Endothelial cell (in vitro differentiated cells): ENCODE data around the gene NES. TPM values are rescaled to one million over a fixed set of nuclear protein-coding genes. Genes with fewer than 3 reads are reported as not detected.

Source experiments
- DNase-seq: peaks from one replicate; pipeline ENCODE4 v3.0.0; 2021; ENCODE audit warnings: low spot score
- H3K27ac Mint-ChIP-seq: one replicate; pipeline ENCODE4 v1.8.0; 2021; ENCODE audit warnings: mixed read lengths, inconsistent platforms; ENCODE audit not compliant: unreplicated experiment
- H3K27me3 Mint-ChIP-seq: one replicate; pipeline ENCODE4 v1.8.0; 2021; ENCODE audit warnings: mild to moderate bottlenecking, moderate library complexity, mixed read lengths, inconsistent platforms; ENCODE audit not compliant: unreplicated experiment
- H3K36me3 Mint-ChIP-seq: one replicate; pipeline ENCODE4 v1.8.0; 2021; ENCODE audit warnings: mild to moderate bottlenecking, low read depth, mixed read lengths, inconsistent platforms; ENCODE audit not compliant: unreplicated experiment
- H3K4me1 Mint-ChIP-seq: one replicate; pipeline ENCODE4 v1.8.0; 2021; ENCODE audit warnings: mild to moderate bottlenecking, mixed read lengths, inconsistent platforms; ENCODE audit not compliant: unreplicated experiment
- H3K4me3 Mint-ChIP-seq: one replicate; pipeline ENCODE4 v1.8.0; 2021; ENCODE audit warnings: mild to moderate bottlenecking, mixed read lengths, inconsistent platforms; ENCODE audit not compliant: unreplicated experiment
- H3K9me3 Mint-ChIP-seq: one replicate; pipeline ENCODE4 v1.8.0; 2021; ENCODE audit warnings: mixed read lengths, inconsistent platforms; ENCODE audit not compliant: unreplicated experiment
- CTCF ChIP-seq: fragments of 200-600 bp; sonication (generic); IDR thresholded peaks from one replicate; pipeline ENCODE4 v1.5.0; 2021; ENCODE audit warnings: antibody characterized with exemption; ENCODE audit not compliant: unreplicated experiment
- total RNA-seq: library from RNA; stranded (reverse); fragmentation: NEBNext Ultra II Directional; extraction: Animal tissue kit (Norgen Biotek cat#: 25700); gene quantifications from one replicate; pipeline ENCODE4 v1.2.1, GENCODE V29; 2021; ENCODE audit not compliant: unreplicated experiment

Gene NES
- total RNA-seq, 1 donor from 2014 or later, result 111 TPM

GRCh38 chr1:156659988-156660751 is 17.0 kb downstream of the NES start:
- Mint-ChIP-seq H3K4me3 (peak overlapping the region; percentile 86), H3K4me1 (peaks cover 63% of the 10 kb centered on the region), H3K27me3 (peaks cover 26% of the 10 kb centered on the region), H3K27ac (peak overlapping the region; percentile 92), H3K36me3 (peaks cover 11% of the 10 kb centered on the region), H3K9me3 (no peaks in the 10 kb centered on the region)
- peak; percentile 94 for TF ChIP-seq CTCF
- DNase-seq, result peak; percentile 100

- H3K4me3 Mint-ChIP-seq, result peak overlapping the region; percentile 50
- H3K4me1 Mint-ChIP-seq, result peaks cover 62% of the 10 kb centered on the region
- peak overlapping the region; percentile 68 for H3K27ac Mint-ChIP-seq
- peaks cover 12% of the 10 kb centered on the region for H3K36me3 Mint-ChIP-seq
- DNase-seq, result no peak
- no peak for TF ChIP-seq CTCF
- H3K9me3 Mint-ChIP-seq, result no peaks in the 10 kb centered on the region
- H3K27me3 Mint-ChIP-seq, result peaks cover 28% of the 10 kb centered on the region
These were observed 17.6 kb downstream of the NES start for GRCh38 chr1:156659661-156659987.

GRCh38 chr1:156658945-156659574 is 18.1 kb downstream of the NES start:
- Mint-ChIP-seq H3K9me3 (no peaks in the 10 kb centered on the region), H3K4me3 (peak overlapping the region; percentile 50), H3K4me1 (peaks cover 56% of the 10 kb centered on the region), H3K36me3 (peaks cover 12% of the 10 kb centered on the region), H3K27ac (peak overlapping the region; percentile 68), H3K27me3 (peaks cover 32% of the 10 kb centered on the region)
- DNase-seq, result no peak
- TF ChIP-seq CTCF, result no peak

GRCh38 chr1:156658496-156658895 is 18.7 kb downstream of the NES start:
- no peak for TF ChIP-seq CTCF
- DNase-seq, result no peak
- Mint-ChIP-seq H3K27ac (no peak overlapping the region), H3K9me3 (no peaks in the 10 kb centered on the region), H3K27me3 (peaks cover 33% of the 10 kb centered on the region), H3K36me3 (peaks cover 15% of the 10 kb centered on the region), H3K4me1 (peaks cover 52% of the 10 kb centered on the region), H3K4me3 (peak overlapping the region; percentile 42)

- no peak for DNase-seq
- no peaks in the 10 kb centered on the region for H3K9me3 Mint-ChIP-seq
- peaks cover 47% of the 10 kb centered on the region for H3K4me1 Mint-ChIP-seq
- TF ChIP-seq CTCF, result no peak
- H3K27ac Mint-ChIP-seq, result peak overlapping the region; percentile 18
- H3K36me3 Mint-ChIP-seq, result peaks cover 21% of the 10 kb centered on the region
- H3K4me3 Mint-ChIP-seq, result peak overlapping the region; percentile 42
- peaks cover 36% of the 10 kb centered on the region for H3K27me3 Mint-ChIP-seq
These were observed 19.4 kb downstream of the NES start for GRCh38 chr1:156657741-156658319.
